NCI-H748 (cell line): Measurements from ENCODE around the gene MRPL12.

Source experiments
- DNase-seq: peaks from one replicate; lab custom pipeline; 2025; ENCODE audit not compliant: unreplicated experiment; lab: John Stamatoyannopoulos, UW

Gene MRPL12

GRCh38 chr17:81715107-81715871 is 12.1 kb downstream of the MRPL12 start:
- DNase-seq = no peak

- no peak for DNase-seq
Observed at GRCh38 chr17:81715872-81716673, 12.9 kb downstream of the MRPL12 start.

GRCh38 chr17:81716674-81716996 is 13.5 kb downstream of the MRPL12 start:
- no peak for DNase-seq

GRCh38 chr17:81717049-81717765 is 14.0 kb downstream of the MRPL12 start:
- DNase-seq = no peak

- DNase-seq = no peak
Observed at GRCh38 chr17:81717766-81718089, 14.6 kb downstream of the MRPL12 start.

- DNase-seq = no peak
Observed at GRCh38 chr17:81719410-81720266, 16.5 kb downstream of the MRPL12 start.

- no peak for DNase-seq
Observed at GRCh38 chr17:81720267-81721071, 17.3 kb downstream of the MRPL12 start.

- DNase-seq = no peak
Observed at GRCh38 chr17:81722184-81723120, 19.3 kb downstream of the MRPL12 start.

GRCh38 chr17:81723651-81724209 is 20.6 kb downstream of the MRPL12 start:
- no peak for DNase-seq

GRCh38 chr17:81725439-81725838 is 22.3 kb downstream of the MRPL12 start:
- no peak for DNase-seq

- DNase-seq = no peak
Observed at GRCh38 chr17:81726004-81726403, 22.8 kb downstream of the MRPL12 start.

GRCh38 chr17:81727324-81728031 is 24.3 kb downstream of the MRPL12 start:
- peak; percentile 82 for DNase-seq

GRCh38 chr17:81733507-81734404 is 30.6 kb downstream of the MRPL12 start:
- DNase-seq = peak; percentile 78

GRCh38 chr17:81734405-81735263 is 31.5 kb downstream of the MRPL12 start:
- DNase-seq = no peak

GRCh38 chr17:81735264-81736102 is 32.3 kb downstream of the MRPL12 start:
- DNase-seq = peak; percentile 62
